Ishikawa (cell line): ENCODE measurements around the gene ZNF554.

Source experiments
- EP300 ChIP-seq: IDR thresholded peaks from 2 replicates; pipeline ENCODE4 v1.6.1; 2012; ENCODE audit warnings: borderline replicate concordance
- NFIC ChIP-seq: IDR thresholded peaks from 2 replicates; pipeline ENCODE4 v1.6.1; 2012
- REST ChIP-seq: IDR thresholded peaks from 2 replicates; pipeline ENCODE4 v1.6.1; 2012; ENCODE audit warnings: low read depth, mild to moderate bottlenecking
- TCF12 ChIP-seq: IDR thresholded peaks from 2 replicates; pipeline ENCODE4 v1.6.1; 2012; ENCODE audit warnings: low read depth
- YY1 ChIP-seq: IDR thresholded peaks from 2 replicates; pipeline ENCODE4 v1.6.1; 2012; ENCODE audit warnings: low read depth
- ZBTB7A ChIP-seq: IDR thresholded peaks from 2 replicates; pipeline ENCODE4 v1.6.1; 2012; ENCODE audit warnings: low read depth

- TF ChIP-seq NFIC (no peak), ZBTB7A (no peak), TCF12 (no peak), YY1 (no peak), REST (no peak), EP300 (no peak)
Observed at GRCh38 chr19:2791440-2791839, 28.2 kb upstream of the ZNF554 start.
